GM23338 (cell line): Measurements from ENCODE around the gene S100A6. TPM values are rescaled to one million over a fixed set of nuclear protein-coding genes. Genes with fewer than 3 reads are reported as not detected.

Experiments
- ATAC-seq: fragments of 200-7000 bp; cut with Tn5 transposase; 3 replicates; pipeline ENCODE4 v1.9.1; 2020
- DNase-seq: peaks from one replicate; pipeline ENCODE4 v3.0.0-alpha.2; 2015; ENCODE audit warnings: low spot score
- H2AFZ ChIP-seq: fragments of 200-600 bp; sonication (generic); 2 replicates; pipeline ENCODE4 v1.8.0; 2016; ENCODE audit warnings: antibody characterized with exemption, mild to moderate bottlenecking, moderate library complexity
- H3F3A ChIP-seq: fragments of 200-600 bp; sonication (generic); replicated peaks from 2 replicates; pipeline ENCODE4 v1.8.0; 2017; ENCODE audit warnings: antibody characterized with exemption, mixed run types, low read depth
- H3K27ac ChIP-seq: fragments of 200-600 bp; sonication (generic); 2 replicates; pipeline ENCODE4 v1.6.1; 2016; ENCODE audit warnings: low read depth
- H3K27me3 ChIP-seq: fragments of 200-600 bp; sonication (generic); 2 replicates; pipeline ENCODE4 v1.8.0; 2016; ENCODE audit warnings: mild to moderate bottlenecking, mixed run types, moderate library complexity; ENCODE audit not compliant: insufficient read depth
- H3K36me3 ChIP-seq: fragments of 200-600 bp; sonication (generic); 2 replicates; pipeline ENCODE4 v1.8.0; 2016; ENCODE audit warnings: mild to moderate bottlenecking; ENCODE audit not compliant: insufficient read depth
- H3K4me1 ChIP-seq: fragments of 200-600 bp; sonication (generic); 2 replicates; pipeline ENCODE4 v1.8.0; 2016; ENCODE audit warnings: mild to moderate bottlenecking, moderate library complexity; ENCODE audit not compliant: insufficient read depth
- H3K4me2 ChIP-seq: fragments of 200-600 bp; sonication (generic); 2 replicates; pipeline ENCODE4 v1.7.1; 2017; ENCODE audit warnings: mixed run types
- H3K4me3 ChIP-seq: fragments of 200-600 bp; sonication (generic); 2 replicates; pipeline ENCODE4 v1.6.1; 2016; ENCODE audit warnings: mixed run types
- H3K79me2 ChIP-seq: fragments of 200-600 bp; sonication (generic); replicated peaks from 2 replicates; pipeline ENCODE4 v1.8.0; 2017; ENCODE audit warnings: mild to moderate bottlenecking; ENCODE audit not compliant: insufficient read depth
- H3K9me2 ChIP-seq: fragments of 200-600 bp; sonication (generic); 2 replicates; pipeline ENCODE4 v1.8.0; 2017; ENCODE audit not compliant: insufficient read depth
- H4K20me1 ChIP-seq: fragments of 200-600 bp; sonication (generic); replicated peaks from 2 replicates; pipeline ENCODE4 v1.8.0; 2017; ENCODE audit warnings: mild to moderate bottlenecking; ENCODE audit not compliant: insufficient read depth
- H3K27ac Mint-ChIP-seq: 2 replicates; pipeline ENCODE4 v1.8.0; 2020; ENCODE audit warnings: inconsistent platforms, mild to moderate bottlenecking, moderate library complexity, mixed read lengths
- H3K27me3 Mint-ChIP-seq: 3 replicates; pipeline ENCODE4 v1.8.0; 2022; ENCODE audit warnings: low read depth, mild to moderate bottlenecking, moderate library complexity, mixed read lengths, inconsistent platforms; ENCODE audit not compliant: insufficient read depth, poor library complexity
- H3K36me3 Mint-ChIP-seq: 3 replicates; pipeline ENCODE4 v1.8.0; 2021; ENCODE audit warnings: low read depth, mild to moderate bottlenecking, inconsistent platforms, moderate library complexity, mixed read lengths
- H3K4me1 Mint-ChIP-seq: 3 replicates; pipeline ENCODE4 v1.8.0; 2020; ENCODE audit warnings: mild to moderate bottlenecking, inconsistent platforms, mixed read lengths
- H3K4me3 Mint-ChIP-seq: 3 replicates; pipeline ENCODE4 v1.8.0; 2021; ENCODE audit warnings: moderate library complexity, mild to moderate bottlenecking, inconsistent platforms, mixed read lengths
- H3K9me3 Mint-ChIP-seq: 3 replicates; pipeline ENCODE4 v1.8.0; 2020; ENCODE audit warnings: moderate library complexity, mild to moderate bottlenecking, inconsistent platforms, mixed read lengths
- CREB1 ChIP-seq: fragments of 250-450 bp; sonication (Bioruptor Pico); IDR thresholded peaks from 2 replicates; pipeline ENCODE4 v1.5.0; 2020; ENCODE audit warnings: low read depth, mild to moderate bottlenecking, moderate library complexity
- CTCF ChIP-seq, 2 experiments: fragments of 200-600 bp in 1 of 2; sonication (generic) in 1 of 2; conservative IDR thresholded peaks; 2 replicates each; pipeline versions ENCODE4 v1.5.1 to v1.6.1; 2016 to 2017; ENCODE audit warnings: antibody characterized with exemption in 2 of 2, low read depth in 2 of 2, mild to moderate bottlenecking in 2 of 2, moderate library complexity in 1 of 2
- ETS1 ChIP-seq: IDR thresholded peaks from 2 replicates; pipeline ENCODE4 v1.6.1; 2016; ENCODE audit warnings: antibody characterized with exemption
- EZH2 ChIP-seq: fragments of 200-600 bp; sonication (generic); IDR thresholded peaks from one replicate; pipeline ENCODE4 v1.8.0; 2017; ENCODE audit warnings: antibody characterized with exemption, mild to moderate bottlenecking, low read depth; ENCODE audit not compliant: unreplicated experiment
- EZH2phosphoT487 ChIP-seq: fragments of 200-600 bp; sonication (generic); IDR thresholded peaks from one replicate; pipeline ENCODE4 v1.8.1; 2018; ENCODE audit warnings: antibody characterized with exemption; ENCODE audit not compliant: unreplicated experiment
- JUNB ChIP-seq: IDR thresholded peaks from one replicate; pipeline ENCODE4 v1.6.1; 2016; ENCODE audit warnings: antibody characterized with exemption; ENCODE audit not compliant: unreplicated experiment
- NANOG ChIP-seq: IDR thresholded peaks from 2 replicates; pipeline ENCODE4 v1.6.1; 2016; ENCODE audit warnings: antibody characterized with exemption, borderline replicate concordance
- POLR2AphosphoS5 ChIP-seq: IDR thresholded peaks from 2 replicates; pipeline ENCODE4 v1.6.1; 2016; ENCODE audit warnings: antibody characterized with exemption, low read depth
- STAT1 ChIP-seq: IDR thresholded peaks from one replicate; pipeline ENCODE4 v1.6.1; 2016; ENCODE audit warnings: antibody characterized with exemption; ENCODE audit not compliant: unreplicated experiment
- ZNF114 ChIP-seq: fragments of 250-450 bp; sonication (Bioruptor Pico); IDR thresholded peaks from 2 replicates; pipeline ENCODE4 v1.5.0; 2020; ENCODE audit warnings: mild to moderate bottlenecking, moderate library complexity
- ZNF331 ChIP-seq: fragments of 250-450 bp; sonication (Bioruptor Pico); IDR thresholded peaks from 2 replicates; pipeline ENCODE4 v1.5.0; 2020; ENCODE audit warnings: low read depth, mild to moderate bottlenecking, moderate library complexity
- polyA plus RNA-seq: library from polyadenylated mRNA; unstranded; fragments of >200 nt; fragmentation: Nextera tagmentation; extraction: Ambion mirVana; gene quantifications from 2 replicates; pipeline ENCODE4 v1.2.1, GENCODE V29; 2016
- total RNA-seq: library from RNA; depleted of rRNA; stranded (reverse); fragments of >200 nt; shearing (Covaris generic); gene quantifications from 2 replicates; pipeline ENCODE4 v1.2.3, GENCODE V29; 2014

Gene S100A6
- total and polyA plus RNA-seq, 2 experiments from 2014 or later = 7.3 to 77.5 TPM

- Mint-ChIP-seq H3K9me3 (peaks cover 10% of the 10 kb centered on the region; the same call in 1 of the 3 replicates), H3K27me3 (peaks cover 25% of the 10 kb centered on the region), H3K27ac (no peak overlapping the region), H3K36me3 (no peaks in the 10 kb centered on the region), H3K4me3 (no peak overlapping the region), H3K4me1 (peaks cover 25% of the 10 kb centered on the region)
- no peaks in the 10 kb centered on the region for H3K79me2 ChIP-seq
- H3K4me2 ChIP-seq = no peak overlapping the region
- no peaks in the 10 kb centered on the region for H4K20me1 ChIP-seq
- ATAC-seq = no peak
- no peak overlapping the region for H2AFZ ChIP-seq
- peaks cover 13% of the 10 kb centered on the region; the same call in 1 of the 2 replicates for H3K4me1 ChIP-seq
- no peaks in the 10 kb centered on the region for H3F3A ChIP-seq
- no peak for TF ChIP-seq ETS1
- no peak for TF ChIP-seq ZNF331
- TF ChIP-seq STAT1 = no peak
- TF ChIP-seq ZNF114 (CRISPR knock-in tag) = no peak
- no peak for TF ChIP-seq EZH2phosphoT487
- TF ChIP-seq NANOG = no peak
- no peak for TF ChIP-seq EZH2
- TF ChIP-seq POLR2AphosphoS5 = no peak
- no peak for TF ChIP-seq JUNB
- no peak for TF ChIP-seq CREB1 (CRISPR knock-in tag)
- TF ChIP-seq CTCF (conservative IDR thresholded peaks at IDR 0.05; ENCODE audit: low read depth in 2 of 2) = no peak
- no peaks in the 10 kb centered on the region for H3K9me2 ChIP-seq
- no peak for DNase-seq
- H3K27me3 ChIP-seq = peaks cover 47% of the 10 kb centered on the region
- H3K27ac ChIP-seq = no peak overlapping the region
- no peak overlapping the region for H3K4me3 ChIP-seq
- no peaks in the 10 kb centered on the region for H3K36me3 ChIP-seq
Observed at GRCh38 chr1:153519242-153519641, 16.5 kb downstream of the S100A6 start.

- Histone ChIP-seq H3K4me2 (no peak overlapping the region), H3K4me1 (peaks cover 9% of the 10 kb centered on the region; the same call in 1 of the 2 replicates), H3K79me2 (no peaks in the 10 kb centered on the region), H4K20me1 (no peaks in the 10 kb centered on the region), H2AFZ (no peak overlapping the region; the same call in 1 of the 2 replicates), H3K27me3 (peaks cover 47% of the 10 kb centered on the region), H3K9me2 (no peaks in the 10 kb centered on the region), H3K27ac (no peak overlapping the region), H3K36me3 (no peaks in the 10 kb centered on the region), H3F3A (no peaks in the 10 kb centered on the region), H3K4me3 (no peak overlapping the region)
- Mint-ChIP-seq H3K27ac (no peak overlapping the region), H3K9me3 (no peaks in the 10 kb centered on the region; the same call in 1 of the 3 replicates), H3K4me3 (no peak overlapping the region), H3K4me1 (peaks cover 25% of the 10 kb centered on the region), H3K27me3 (peaks cover 26% of the 10 kb centered on the region), H3K36me3 (no peaks in the 10 kb centered on the region)
- ATAC-seq (peak; percentile 15; the same call in 2 of the 3 replicates), DNase-seq (no peak)
- TF ChIP-seq CTCF (conservative IDR thresholded peaks at IDR 0.05; ENCODE audit: low read depth in 2 of 2) (no peak), EZH2 (no peak), NANOG (no peak), CREB1 (CRISPR knock-in tag) (no peak)
Observed at GRCh38 chr1:153515504-153516394, 20.0 kb downstream of the S100A6 start.
